RWPE1 (cell line): ENCODE measurements around the gene LRRFIP1.

Experiments used
- CTCF ChIA-PET: fragments of 350-600 bp; sonication (Branson Sonifier 250); formaldehyde crosslinking; extraction: SDS; loops from one replicate; lab custom pipeline; 2021; lab: Yijun Ruan, JAX
- POLR2A ChIA-PET: fragments of 400-600 bp; formaldehyde crosslinking; extraction: SDS; loops from one replicate; lab custom pipeline; 2020; ENCODE audit warnings: antibody characterized with exemption; ENCODE audit not compliant: low non-redundant PET; lab: Yijun Ruan, JAX
- DNase-seq: peaks from one replicate; pipeline ENCODE4 v3.0.0; 2012; ENCODE audit warnings: low spot score
- H3K27ac ChIP-seq: fragments of 450-650 bp; 2 replicates; pipeline ENCODE4 v1.5.1; 2017
- CTCF ChIP-seq: fragments of 450-650 bp; conservative IDR thresholded peaks from 2 replicates; pipeline ENCODE4 v1.5.1; 2017; ENCODE audit warnings: low read depth, mild to moderate bottlenecking

The LRRFIP1 gene

GRCh38 chr2:237725661-237726060 is 98.3 kb downstream of the LRRFIP1 start:
- TF ChIP-seq CTCF = no peak
- peak overlapping the region; percentile 31; the same call in 1 of the 2 replicates for H3K27ac ChIP-seq
- CTCF ChIA-PET = interaction anchor here (1.8 kb wide), 1 partner anchor 19 kb away, joined by 5 read pairs; no protein-coding TSS in a partner anchor
- POLR2A ChIA-PET = interaction anchor here (0.9 kb wide), 1 partner anchor 28 kb away, joined by 3 read pairs; no protein-coding TSS in a partner anchor
- no peak for DNase-seq

GRCh38 chr2:237726401-237726830 is 99.0 kb downstream of the LRRFIP1 start:
- no peak for DNase-seq
- ChIA-PET CTCF (interaction anchor here (0.7 to 1.8 kb wide), 2 partner anchors 19 to 1716 kb away, joined by 3 to 5 read pairs; no protein-coding TSS in a partner anchor), POLR2A (no interaction called here)
- H3K27ac ChIP-seq = no peak overlapping the region
- no peak for TF ChIP-seq CTCF

GRCh38 chr2:237727363-237727762 is 100.0 kb downstream of the LRRFIP1 start:
- peak; percentile 60 for DNase-seq
- peak overlapping the region; percentile 71 for H3K27ac ChIP-seq
- ChIA-PET POLR2A (no interaction called here), CTCF (interaction anchor here (1.4 kb wide), 1 partner anchor 54 kb away, joined by 7 read pairs; no protein-coding TSS in a partner anchor)
- TF ChIP-seq CTCF = no peak

- no peak for DNase-seq
- H3K27ac ChIP-seq = no peak overlapping the region
- ChIA-PET POLR2A (no interaction called here), CTCF (interaction anchor here (0.8 to 2.4 kb wide), 4 partner anchors 15 to 158 kb away, joined by 3 to 7 read pairs (median 3); no protein-coding TSS in a partner anchor)
- TF ChIP-seq CTCF = no peak
Measured at GRCh38 chr2:237729681-237730475, 102.5 kb downstream of the LRRFIP1 start.

- CTCF ChIA-PET = interaction anchor here (0.6 to 0.9 kb wide), 3 partner anchors 14 to 58 kb away, joined by 3 to 6 read pairs (median 3); no protein-coding TSS in a partner anchor
- peak; percentile 88 for DNase-seq
- peak overlapping the region; percentile 59 for H3K27ac ChIP-seq
- POLR2A ChIA-PET = no interaction called here
- TF ChIP-seq CTCF = no peak
Measured at GRCh38 chr2:237731663-237732062, 104.3 kb downstream of the LRRFIP1 start.

GRCh38 chr2:237732070-237732469 is 104.7 kb downstream of the LRRFIP1 start:
- H3K27ac ChIP-seq = peak overlapping the region; percentile 59
- TF ChIP-seq CTCF = no peak
- POLR2A ChIA-PET = no interaction called here
- no peak for DNase-seq
- CTCF ChIA-PET = interaction anchor here (0.9 kb wide), 1 partner anchor 59 kb away, joined by 6 read pairs; no protein-coding TSS in a partner anchor
